Aorta (tissue), 5 donors: ENCODE measurements around the gene SLAIN2. TPM values are rescaled to one million over a fixed set of nuclear protein-coding genes. Genes with fewer than 3 reads are reported as not detected.

ENCODE experiments used
- ATAC-seq: fragments of 200-7000 bp; cut with Tn5 transposase; one replicate; pipeline ENCODE4 v1.9.1; 2022; ENCODE audit warnings: moderate library complexity; ENCODE audit not compliant: low FRiP score
- DNase-seq, 2 donors: peaks; one replicate each; pipeline ENCODE4 v3.0.0-alpha.2; 2020
- H3K27ac ChIP-seq, 2 donors: one replicate each; pipeline ENCODE4 v1.5.1; 2013; ENCODE audit warnings: low read length in 2 of 2, mild to moderate bottlenecking in 2 of 2, moderate library complexity in 2 of 2, control low read depth in 1 of 2, inconsistent platforms in 1 of 2, low read depth in 1 of 2
- H3K27me3 ChIP-seq, 2 donors: one replicate each; pipeline ENCODE4 v1.6.1; 2013; ENCODE audit warnings: control low read depth in 1 of 2, low read length in 1 of 2, mild to moderate bottlenecking in 1 of 2, moderate library complexity in 1 of 2; ENCODE audit not compliant: insufficient read depth in 2 of 2, control insufficient read depth in 1 of 2
- H3K36me3 ChIP-seq, 2 donors: one replicate each; pipeline ENCODE4 v1.6.1; 2013; ENCODE audit warnings: control low read depth in 1 of 2, low read length in 1 of 2, mild to moderate bottlenecking in 1 of 2; ENCODE audit not compliant: insufficient read depth in 2 of 2, control insufficient read depth in 1 of 2
- H3K4me1 ChIP-seq, 2 donors: one replicate each; pipeline ENCODE4 v1.6.1; 2013; ENCODE audit warnings: low read length in 2 of 2, control low read depth in 1 of 2, mild to moderate bottlenecking in 1 of 2, moderate library complexity in 1 of 2; ENCODE audit not compliant: insufficient read depth in 2 of 2, control insufficient read depth in 1 of 2
- H3K4me3 ChIP-seq, 2 donors: one replicate each; pipeline ENCODE4 v1.5.1; 2013; ENCODE audit warnings: low read length in 2 of 2, control low read depth in 1 of 2, mild to moderate bottlenecking in 1 of 2
- H3K9me3 ChIP-seq: one replicate; pipeline ENCODE4 v1.6.1; 2013; ENCODE audit warnings: mild to moderate bottlenecking, low read length; ENCODE audit not compliant: control insufficient read depth
- WGBS, 2 donors: extraction: QIAGEN DNeasy Blood & Tissue Kit; methylation state at CpG; one replicate each; pipeline ENCODE4 v1.1.7; 2013; 5-methylcytosine and 5-hydroxymethylcytosine counted together
- intact Hi-C, 2 donors: fragments of 100-400 bp; cut with DNase I; formaldehyde crosslinking; loops; one replicate each; pipeline versions ENCODE4 v1.14.2 to v1.15.0; 2022
- polyA plus RNA-seq, 2 donors: library from polyadenylated mRNA; stranded (reverse); fragments of 200-250 nt; gene quantifications; one replicate each; pipeline ENCODE4 v1.2.3, GENCODE V29; 2013
- total RNA-seq, 2 donors: library from RNA; stranded (reverse); fragmentation: NEBNext Ultra II Directional; extraction: Animal tissue kit (Norgen Biotek cat#: 25700); gene quantifications; one replicate each; pipeline ENCODE4 v1.2.1, GENCODE V29; 2021
- donor health status: healthy with polysubstance abuse.
- donor health status: Bipolar disorder and iron deficiency.
- donor health status: DM: no; HTN: no; CAD: no.
- donor health status: DM: no; HTN: no; CAD: no.
- donor health status: DM: yes; HTN: yes; CAD: no.

Gene SLAIN2
- total and polyA plus RNA-seq, 4 donors, result 39.0 to 109 (median 76.7) TPM

DNA sequence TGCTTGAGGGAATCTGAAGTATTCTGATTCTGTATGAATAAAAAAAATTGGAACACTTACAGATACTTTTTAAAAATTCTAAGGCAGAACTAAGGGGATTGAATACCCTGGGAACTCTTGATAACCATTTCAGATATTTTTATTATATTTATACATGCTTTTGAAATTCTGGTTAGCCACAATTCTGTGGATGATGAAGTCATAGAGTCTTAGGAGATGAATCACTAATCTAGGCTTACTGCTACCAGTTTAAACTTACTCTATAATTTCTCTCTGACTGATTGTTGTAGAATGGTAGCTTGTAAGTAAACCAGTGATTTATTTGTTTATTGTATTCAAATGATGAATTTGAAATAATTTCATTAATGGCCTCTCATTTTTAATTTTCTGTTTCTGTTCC, 11.4 kb upstream of the SLAIN2 start:
- Histone ChIP-seq H3K4me1 (peaks cover 3 to 4% of the 10 kb centered on the region in 2 donors), H3K9me3 (no peaks in the 10 kb centered on the region), H3K36me3 (no peaks in the 10 kb centered on the region), H3K27me3 (no peaks in the 10 kb centered on the region), H3K4me3 (no peak overlapping the region), H3K27ac (no peak overlapping the region)
- ATAC-seq, result no peak
- intact Hi-C loops, result no loop called here
- no peak for DNase-seq

DNA sequence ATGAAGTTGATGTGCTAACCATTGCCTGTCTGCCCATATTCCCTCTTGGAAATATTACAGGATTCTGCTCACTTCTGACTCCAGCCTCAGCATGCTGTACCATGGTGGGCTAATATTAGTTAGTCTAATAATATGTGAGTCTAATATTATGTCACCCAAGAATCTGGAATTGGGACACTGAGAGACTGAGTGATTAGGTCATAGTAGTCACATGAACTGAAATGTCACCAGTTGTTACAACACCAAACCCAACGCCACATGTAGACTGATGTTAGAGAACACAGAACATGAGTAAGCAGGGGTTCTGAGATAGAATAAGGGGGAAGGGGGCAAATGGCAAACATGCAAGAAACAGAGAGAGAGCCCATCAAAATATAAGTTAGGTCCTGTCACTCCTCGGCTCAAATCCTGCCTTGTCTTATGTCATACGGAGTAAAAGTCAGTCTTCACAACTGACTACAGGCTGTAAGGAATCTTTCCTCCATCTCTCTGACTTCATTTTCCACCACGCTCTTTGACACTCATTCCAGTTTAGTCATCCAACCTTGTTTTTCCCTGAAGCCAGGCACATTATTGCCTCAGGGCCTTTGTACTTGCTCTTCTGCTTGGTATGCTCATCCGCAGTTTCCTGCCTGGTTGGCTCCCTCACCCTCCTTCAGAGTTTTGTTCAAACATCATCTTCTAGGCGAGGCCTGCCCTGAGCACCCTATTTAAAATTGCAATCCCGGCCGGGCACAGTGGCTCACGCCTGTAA, 9.6 kb upstream of the SLAIN2 start:
- Histone ChIP-seq H3K4me3 (no peak overlapping the region), H3K9me3 (no peaks in the 10 kb centered on the region), H3K27ac (no peak overlapping the region), H3K36me3 (no peaks in the 10 kb centered on the region), H3K4me1 (peaks cover 3 to 4% of the 10 kb centered on the region in 2 donors), H3K27me3 (no peaks in the 10 kb centered on the region)
- DNase-seq (no peak), ATAC-seq (no peak)
- WGBS, 2 donors, result 84 to 87% methylated on average over 9 of the region's 9 CpGs
- intact Hi-C loops, result no loop called here

DNA sequence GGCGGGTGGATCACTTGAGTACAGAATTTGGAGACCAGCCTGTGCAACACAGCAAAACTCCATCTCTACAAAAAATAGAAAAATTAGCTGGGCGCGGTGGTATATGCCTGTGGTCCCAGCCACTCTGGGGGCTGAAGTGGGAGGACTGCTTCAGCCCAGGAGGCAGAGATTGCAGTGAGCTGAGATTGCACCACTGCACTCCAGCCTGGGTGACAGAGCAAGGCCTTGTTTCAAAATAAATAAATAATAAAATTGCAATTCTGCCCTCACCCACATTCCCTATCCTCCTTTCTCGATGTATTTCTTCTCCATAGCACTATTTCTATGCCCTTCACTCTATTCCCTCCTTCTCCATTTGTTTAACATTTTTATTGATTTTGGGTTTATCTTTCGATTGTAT, 8.7 kb upstream of the SLAIN2 start:
- Histone ChIP-seq H3K27ac (no peak overlapping the region), H3K4me1 (peaks cover 3 to 4% of the 10 kb centered on the region in 2 donors), H3K4me3 (no peak overlapping the region), H3K36me3 (no peaks in the 10 kb centered on the region), H3K27me3 (no peaks in the 10 kb centered on the region), H3K9me3 (no peaks in the 10 kb centered on the region)
- no peak for ATAC-seq
- no peak for DNase-seq
- intact Hi-C loops, result no loop called here
- 94 to 95% methylated on average over 5 of the region's 5 CpGs for WGBS, 2 donors

DNA sequence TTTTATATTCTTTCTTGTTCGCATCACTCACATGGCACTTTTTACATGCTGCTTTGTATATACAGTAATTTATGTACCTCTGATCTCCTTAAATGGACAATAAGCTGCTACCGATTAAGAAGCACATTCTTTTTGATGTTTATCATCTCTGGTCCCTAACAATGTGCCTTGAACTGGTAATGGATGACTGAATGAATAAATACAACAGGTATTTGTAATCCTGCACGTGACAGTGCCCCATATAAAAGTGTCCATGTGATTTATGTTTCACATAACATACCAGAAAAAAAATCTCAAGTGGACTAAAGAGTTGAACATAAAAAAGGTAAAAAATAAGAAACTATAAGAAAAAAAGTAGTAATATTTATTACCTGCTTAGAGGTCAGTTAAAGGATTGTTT, 7.7 kb upstream of the SLAIN2 start:
- Histone ChIP-seq H3K27ac (no peak overlapping the region), H3K36me3 (no peaks in the 10 kb centered on the region), H3K9me3 (no peaks in the 10 kb centered on the region), H3K4me3 (no peak overlapping the region), H3K27me3 (no peaks in the 10 kb centered on the region), H3K4me1 (peaks cover 3 to 4% of the 10 kb centered on the region in 2 donors)
- intact Hi-C loops, result no loop called here
- DNase-seq, result no peak
- ATAC-seq, result no peak
- 50 to 53% methylated on average over 3 of the region's 3 CpGs for WGBS, 2 donors

DNA sequence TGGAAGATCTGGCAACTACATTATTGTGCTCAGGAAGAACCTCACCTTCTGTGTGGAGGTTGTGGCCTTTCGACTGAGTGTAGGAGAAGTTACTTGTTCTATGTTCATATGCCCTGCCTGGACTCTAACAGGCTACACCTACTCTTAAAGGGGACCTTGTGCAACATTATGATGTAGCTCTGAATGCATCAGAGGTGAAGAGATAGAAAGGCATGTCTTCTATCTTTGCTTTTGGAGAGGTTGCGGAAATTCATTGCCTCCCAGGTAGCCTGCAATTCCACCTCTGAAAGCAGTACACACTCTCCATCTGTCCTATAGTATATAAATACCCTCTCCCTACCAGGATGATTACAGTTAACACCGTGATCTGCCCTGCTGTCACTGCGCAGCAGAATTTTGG, 7.1 kb upstream of the SLAIN2 start:
- 95% methylated on average over 4 of the region's 4 CpGs for WGBS, 2 donors
- ATAC-seq (no peak), DNase-seq (no peak)
- intact Hi-C loops, result no loop called here
- Histone ChIP-seq H3K4me3 (no peak overlapping the region), H3K27ac (no peak overlapping the region), H3K27me3 (no peaks in the 10 kb centered on the region), H3K36me3 (no peaks in the 10 kb centered on the region), H3K4me1 (peaks cover 2 to 4% of the 10 kb centered on the region in 2 donors), H3K9me3 (no peaks in the 10 kb centered on the region)

DNA sequence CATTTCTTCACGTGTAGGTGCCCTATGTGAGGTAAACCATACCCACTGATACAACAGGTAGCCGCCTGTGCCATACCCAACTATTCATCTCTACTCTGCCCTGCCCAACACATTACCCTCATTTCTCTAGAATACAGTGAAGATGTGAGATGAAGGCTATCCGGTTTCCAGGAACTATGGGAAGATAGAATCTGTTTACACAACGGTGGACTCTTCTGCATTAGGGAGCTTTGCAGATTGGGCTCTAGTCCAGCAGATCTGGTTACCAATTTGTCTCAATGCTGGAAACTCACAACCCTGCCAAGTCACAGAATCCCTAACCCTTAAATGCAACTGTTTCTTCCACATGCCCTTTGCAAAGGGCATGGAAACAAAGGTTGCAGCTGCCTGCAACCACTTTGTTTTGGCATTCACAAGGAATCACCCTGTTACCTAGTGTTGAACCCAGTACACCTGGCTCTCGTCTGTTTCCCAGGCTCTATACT, 6.4 kb upstream of the SLAIN2 start:
- peaks cover 0 to 4% of the 10 kb centered on the region in 2 donors for H3K4me1 ChIP-seq
- no peak for DNase-seq
- H3K27ac ChIP-seq, result no peak overlapping the region
- H3K4me3 ChIP-seq, result no peak overlapping the region
- ATAC-seq, result no peak
- no peaks in the 10 kb centered on the region for H3K36me3 ChIP-seq
- no peaks in the 10 kb centered on the region for H3K9me3 ChIP-seq
- H3K27me3 ChIP-seq, result no peaks in the 10 kb centered on the region
- 80 to 88% methylated on average over 5 of the region's 5 CpGs for WGBS, 2 donors
- intact Hi-C loops, result no loop called here

DNA sequence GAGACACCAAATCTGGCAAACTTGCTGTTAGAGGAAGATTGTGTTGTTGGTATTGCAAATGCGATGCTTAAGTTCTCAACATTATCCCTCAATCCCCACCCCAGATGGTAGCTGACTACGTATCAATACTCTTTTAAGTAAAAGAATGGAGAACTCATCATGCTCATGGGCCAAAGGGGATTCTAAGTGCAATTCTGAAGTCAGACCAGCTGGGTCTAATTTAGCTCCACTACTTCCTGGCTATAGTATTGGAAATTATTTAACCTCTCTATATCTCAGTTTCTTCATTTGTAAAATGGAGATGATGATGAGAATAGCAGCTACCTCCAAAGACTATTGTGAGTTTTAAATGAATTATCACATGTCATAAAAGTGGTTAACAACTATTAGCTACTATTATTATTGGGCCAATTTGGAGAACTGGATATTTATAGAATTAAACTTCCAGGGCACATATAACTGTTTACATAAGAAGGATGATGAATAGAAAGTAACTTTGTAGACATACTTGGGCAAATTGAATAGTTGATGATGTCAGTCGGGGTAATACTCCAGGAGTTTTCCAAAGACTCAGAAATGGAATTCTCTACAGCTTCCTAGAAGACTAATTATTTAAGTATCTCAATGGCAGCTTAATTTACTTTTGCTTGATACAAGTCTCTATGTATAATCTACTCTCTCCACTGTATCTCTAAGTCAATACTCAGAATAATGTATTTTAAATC, 5.0 kb upstream of the SLAIN2 start:
- intact Hi-C loops, result no loop called here
- WGBS, 2 donors, result 93 to 97% methylated on average over 3 of the region's 3 CpGs

DNA sequence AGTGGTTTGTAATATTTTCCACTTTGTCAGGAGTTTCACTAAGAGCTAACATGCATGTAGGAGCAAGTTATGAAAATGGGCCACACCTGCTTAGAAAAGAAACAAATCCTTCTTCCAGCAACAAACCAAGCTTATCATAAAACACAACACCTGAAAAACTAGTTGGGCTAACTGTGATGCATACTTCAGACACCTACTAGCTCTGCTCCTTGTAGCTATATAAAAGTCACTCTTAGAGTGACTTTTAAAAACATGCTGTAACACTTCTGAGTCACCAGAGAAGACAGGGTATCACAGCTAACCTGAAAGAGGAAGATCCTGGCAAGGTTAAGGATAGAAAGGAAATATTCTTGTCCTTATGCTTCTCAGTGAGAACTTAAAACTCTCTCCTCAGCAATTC, 3.6 kb upstream of the SLAIN2 start:
- intact Hi-C loops, result no loop called here
- no peak overlapping the region for H3K4me3 ChIP-seq
- ATAC-seq (no peak), DNase-seq (no peak)
- no peaks in the 10 kb centered on the region for H3K4me1 ChIP-seq
- no peaks in the 10 kb centered on the region for H3K27me3 ChIP-seq
- no peaks in the 10 kb centered on the region for H3K9me3 ChIP-seq
- H3K27ac ChIP-seq, result no peak overlapping the region
- H3K36me3 ChIP-seq, result no peaks in the 10 kb centered on the region

More for the DNA sequence above, 5.0 kb upstream of the SLAIN2 start:
- H3K36me3 ChIP-seq, result no peaks in the 10 kb centered on the region
- H3K9me3 ChIP-seq, result no peaks in the 10 kb centered on the region
- no peak overlapping the region for H3K4me3 ChIP-seq
- ATAC-seq, result no peak
- no peak for DNase-seq
- H3K27ac ChIP-seq, result no peak overlapping the region
- H3K4me1 ChIP-seq, result peaks cover 0 to 4% of the 10 kb centered on the region in 2 donors
- H3K27me3 ChIP-seq, result no peaks in the 10 kb centered on the region

DNA sequence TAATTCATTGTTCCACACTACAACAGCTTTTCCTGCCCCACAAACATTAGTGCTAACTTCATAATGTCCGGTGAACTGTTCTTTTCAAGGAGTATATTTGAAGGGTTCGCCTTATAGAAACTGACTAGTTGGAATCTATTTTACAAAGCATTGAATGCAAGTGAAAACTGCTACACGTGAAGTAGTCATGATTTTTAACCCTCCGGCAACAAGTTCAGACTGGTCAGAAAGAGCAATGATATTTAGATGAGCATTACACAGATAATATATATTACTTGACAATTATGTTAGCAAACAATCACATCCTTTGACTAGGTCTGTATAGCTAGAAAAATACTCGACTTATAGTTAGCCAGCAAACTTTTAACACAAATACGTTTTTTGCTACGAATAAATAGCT, 1.7 kb upstream of the SLAIN2 start:
- ATAC-seq (no peak), DNase-seq (no peak)
- intact Hi-C loops, result loop anchor here in 1 of 2 donors (10.0 kb wide), 1 partner anchor 55 kb away; no protein-coding TSS in a partner anchor
- Histone ChIP-seq H3K27ac (no peak overlapping the region), H3K4me1 (peaks cover 1 to 2% of the 10 kb centered on the region in 2 donors), H3K36me3 (no peaks in the 10 kb centered on the region), H3K4me3 (no peak overlapping the region), H3K9me3 (no peaks in the 10 kb centered on the region), H3K27me3 (no peaks in the 10 kb centered on the region)
- WGBS, 2 donors, result 85% methylated on average over 7 of the region's 7 CpGs
